Colonic mucosa (tissue), 4 donors: Measurements from ENCODE around the gene PARP12. TPM values are rescaled to one million over a fixed set of nuclear protein-coding genes. Genes with fewer than 3 reads are reported as not detected.

Experiments used
- DNase-seq: peaks from one replicate; pipeline ENCODE4 v3.0.0-alpha.2; 2020
- H3K27ac ChIP-seq: fragments of 200-600 bp; one replicate; pipeline ENCODE4 v1.8.0; 2021
- H3K27me3 ChIP-seq: fragments of 200-600 bp; one replicate; pipeline ENCODE4 v1.8.0; 2021
- H3K36me3 ChIP-seq: fragments of 200-600 bp; one replicate; pipeline ENCODE4 v1.8.0; 2021
- H3K4me1 ChIP-seq: fragments of 200-600 bp; one replicate; pipeline ENCODE4 v1.8.0; 2021; ENCODE audit warnings: mild to moderate bottlenecking
- H3K4me3 ChIP-seq: fragments of 200-600 bp; one replicate; pipeline ENCODE4 v1.8.0; 2021
- H3K9ac ChIP-seq, 2 donors: one replicate each; pipeline ENCODE4 v1.7.0; 2013; ENCODE audit warnings: control low read depth in 2 of 2, low read depth in 2 of 2, low read length in 2 of 2
- H3K9me3 ChIP-seq: fragments of 200-600 bp; one replicate; pipeline ENCODE4 v1.8.0; 2021
- CTCF ChIP-seq: fragments of 200-600 bp; IDR thresholded peaks from one replicate; pipeline ENCODE4 v1.8.0; 2022; ENCODE audit warnings: antibody characterized with exemption, mild to moderate bottlenecking
- intact Hi-C: fragments of 100-400 bp; cut with DNase I; formaldehyde crosslinking; loops from one replicate; pipeline ENCODE4 v1.14.1; 2022
- total RNA-seq, 2 donors: library from RNA; stranded (reverse); fragmentation: NEBNext Ultra II Directional in 1 of 2; extraction: Animal tissue kit (Norgen Biotek cat#: 25700) in 1 of 2; gene quantifications; one replicate each; pipeline ENCODE4 v1.2.1, GENCODE V29; 2021
- donor health status: healthy.
- donor health status: DM: no; HTN: no; CAD: no.
- donor health status: DM: no; HTN: no; CAD: no.

PARP12 gene
- total RNA-seq, 2 donors from 2014 or later = 33.9 to 39.2 TPM

- DNase-seq = no peak
- Histone ChIP-seq H3K4me1 (no peaks in the 10 kb centered on the region), H3K36me3 (peaks cover 4% of the 10 kb centered on the region), H3K27ac (no peak overlapping the region), H3K27me3 (no peaks in the 10 kb centered on the region), H3K9me3 (no peaks in the 10 kb centered on the region), H3K9ac (no peak overlapping the region), H3K4me3 (no peak overlapping the region)
- intact Hi-C loops = no loop called here
- TF ChIP-seq CTCF = no peak
Observed at GRCh38 chr7:140029072-140029471, 33.7 kb downstream of the PARP12 start.

DNA sequence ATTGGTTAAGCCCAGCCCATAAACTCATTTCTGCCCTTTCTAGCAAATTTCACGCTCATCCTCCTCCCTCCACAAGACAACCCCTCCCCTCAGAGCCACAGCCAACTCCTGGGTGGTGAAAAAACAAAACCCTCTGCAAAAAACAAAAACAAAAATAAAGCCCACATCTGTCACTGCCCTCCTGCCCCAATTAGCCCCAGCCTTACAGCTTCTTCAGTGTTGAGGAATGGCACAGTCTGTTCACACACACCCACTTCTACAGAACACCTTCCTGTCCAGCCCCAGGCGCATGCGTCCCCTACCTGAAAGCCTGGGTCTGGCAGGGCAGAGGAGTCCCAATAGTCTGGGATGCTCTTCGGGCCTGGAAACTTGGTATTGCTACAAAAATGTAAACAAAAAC lies 34.4 kb downstream of the PARP12 start:
- H3K9me3 ChIP-seq = no peaks in the 10 kb centered on the region
- TF ChIP-seq CTCF = no peak
- no peak overlapping the region for H3K9ac ChIP-seq
- DNase-seq = no peak
- H3K4me1 ChIP-seq = no peaks in the 10 kb centered on the region
- no peak overlapping the region for H3K4me3 ChIP-seq
- H3K36me3 ChIP-seq = no peaks in the 10 kb centered on the region
- no peak overlapping the region for H3K27ac ChIP-seq
- H3K27me3 ChIP-seq = no peaks in the 10 kb centered on the region
- intact Hi-C loops = no loop called here

DNA sequence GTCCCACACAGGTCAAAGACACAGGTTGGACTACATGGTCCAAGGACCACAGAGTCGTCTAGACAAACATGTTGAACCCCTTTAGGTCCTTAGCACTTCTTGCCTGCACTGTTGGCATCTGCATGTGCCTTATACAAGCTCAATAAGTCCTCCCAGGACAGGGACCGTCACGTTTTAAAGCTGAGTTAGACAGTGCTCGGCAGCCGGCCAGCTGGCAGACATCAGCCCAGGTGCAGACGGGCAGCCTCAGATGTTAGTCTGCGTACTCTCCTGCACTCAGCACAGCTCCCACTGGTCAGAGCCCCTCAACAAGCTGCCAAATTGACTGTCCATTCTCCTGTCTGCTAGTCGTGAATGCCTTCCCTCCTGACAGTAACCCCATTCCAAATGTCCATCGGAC lies 34.9 kb downstream of the PARP12 start:
- H3K4me3 ChIP-seq = no peak overlapping the region
- intact Hi-C loops = no loop called here
- H3K4me1 ChIP-seq = no peaks in the 10 kb centered on the region
- no peak overlapping the region for H3K9ac ChIP-seq
- H3K27me3 ChIP-seq = no peaks in the 10 kb centered on the region
- no peak overlapping the region for H3K27ac ChIP-seq
- no peak for TF ChIP-seq CTCF
- H3K9me3 ChIP-seq = no peaks in the 10 kb centered on the region
- DNase-seq = no peak
- H3K36me3 ChIP-seq = no peaks in the 10 kb centered on the region

DNA sequence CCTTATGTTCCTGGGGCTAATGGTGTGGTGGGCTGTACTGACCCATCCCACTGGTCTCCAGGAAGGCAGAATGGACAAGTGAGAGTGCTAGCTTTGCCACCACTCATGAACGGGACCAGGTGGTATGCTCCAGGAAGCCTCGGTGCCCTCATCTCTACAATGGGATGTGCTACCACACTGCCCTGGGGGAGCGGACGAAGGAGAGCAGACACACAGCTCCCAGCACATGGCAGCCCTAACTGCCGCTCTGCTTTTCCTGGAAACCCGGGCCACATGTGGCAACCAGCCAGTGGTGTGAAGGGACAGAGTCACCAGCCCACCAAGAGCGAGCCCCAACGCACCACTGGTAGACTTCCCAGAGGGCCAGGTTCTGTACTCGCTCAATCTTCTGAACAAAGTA lies 35.8 kb downstream of the PARP12 start:
- Histone ChIP-seq H3K9me3 (no peaks in the 10 kb centered on the region), H3K36me3 (no peaks in the 10 kb centered on the region), H3K4me3 (no peak overlapping the region), H3K27ac (no peak overlapping the region), H3K9ac (no peak overlapping the region), H3K4me1 (no peaks in the 10 kb centered on the region), H3K27me3 (no peaks in the 10 kb centered on the region)
- DNase-seq = no peak
- intact Hi-C loops = no loop called here
- no peak for TF ChIP-seq CTCF

GRCh38 chr7:140025814-140026433 lies 36.8 kb downstream of the PARP12 start:
- H3K9ac ChIP-seq = no peak overlapping the region
- TF ChIP-seq CTCF = no peak

More at GRCh38 chr7:140025814-140026433, 36.8 kb downstream of the PARP12 start:
- Histone ChIP-seq H3K4me1 (no peaks in the 10 kb centered on the region), H3K27ac (no peak overlapping the region), H3K9me3 (no peaks in the 10 kb centered on the region), H3K36me3 (no peaks in the 10 kb centered on the region), H3K27me3 (no peaks in the 10 kb centered on the region), H3K4me3 (no peak overlapping the region)
- no peak for DNase-seq
- intact Hi-C loops = no loop called here
